IMR-90 (cell line): ENCODE data around the gene KRT35. TPM values are rescaled to one million over a fixed set of nuclear protein-coding genes. Genes with fewer than 3 reads are reported as not detected.

Experiments used
- ATAC-seq: fragments of 200-7000 bp; cut with Tn5 transposase; 2 replicates; pipeline ENCODE4 v1.9.1; 2020; ENCODE audit warnings: low read depth, mild to moderate bottlenecking, moderate library complexity
- BruUV-seq: library from RNA; stranded (reverse); fragments of 400-500 nt; replicated peaks from 2 replicates; lab custom pipeline; 2021; lab: Mats Ljungman, UMichigan
- CTCF ChIA-PET: fragments of 300-600 bp; formaldehyde crosslinking; extraction: SDS; loops from one replicate; lab custom pipeline; 2021; ENCODE audit warnings: antibody characterized with exemption; lab: Yijun Ruan, JAX
- POLR2A ChIA-PET: fragments of 300-600 bp; sonication (Branson Sonifier 250); formaldehyde crosslinking; loops from one replicate; lab custom pipeline; 2022; ENCODE audit warnings: antibody characterized with exemption; ENCODE audit not compliant: unreplicated experiment; lab: Charles Lee
- DNase-seq: peaks from one replicate; pipeline ENCODE4 v3.0.0; 2013
- H2AFZ ChIP-seq: replicated peaks from 2 replicates; pipeline ENCODE3; 2013; ENCODE audit warnings: low read length, mild to moderate bottlenecking; ENCODE audit not compliant: poor library complexity
- H2AK5ac ChIP-seq: 2 replicates; pipeline ENCODE4 v1.6.1; 2013; ENCODE audit warnings: low read depth, low read length, inconsistent platforms
- H2AK9ac ChIP-seq: replicated peaks from 2 replicates; pipeline ENCODE3; 2013; ENCODE audit warnings: mild to moderate bottlenecking, low read depth, low read length, moderate library complexity; ENCODE audit not compliant: poor library complexity
- H2BK120ac ChIP-seq: 2 replicates; pipeline ENCODE4 v1.6.1; 2013; ENCODE audit warnings: low read depth, low read length, inconsistent platforms
- H2BK15ac ChIP-seq: 3 replicates; pipeline ENCODE4 v1.6.1; 2013; ENCODE audit warnings: low read depth, low read length, inconsistent platforms
- H2BK20ac ChIP-seq: 2 replicates; pipeline ENCODE4 v1.6.1; 2013; ENCODE audit warnings: low read depth, mild to moderate bottlenecking, inconsistent platforms, low read length, moderate library complexity
- H2BK5ac ChIP-seq: 2 replicates; pipeline ENCODE4 v1.6.1; 2013; ENCODE audit warnings: mild to moderate bottlenecking, low read depth, low read length, inconsistent platforms; ENCODE audit not compliant: poor library complexity, severe bottlenecking
- H3K14ac ChIP-seq: replicated peaks from 2 replicates; pipeline ENCODE4 v1.6.1; 2013; ENCODE audit warnings: low read depth, low read length, inconsistent platforms
- H3K18ac ChIP-seq: 2 replicates; pipeline ENCODE4 v1.6.1; 2013; ENCODE audit warnings: low read depth, low read length, control low read depth
- H3K23ac ChIP-seq: 2 replicates; pipeline ENCODE4 v1.6.1; 2013; ENCODE audit warnings: low read depth, low read length, inconsistent platforms
- H3K27ac ChIP-seq: 2 replicates; pipeline ENCODE4 v1.5.1; 2013; ENCODE audit warnings: mild to moderate bottlenecking, control low read depth, low read length; ENCODE audit not compliant: insufficient read depth
- H3K27me3 ChIP-seq: 2 replicates; pipeline ENCODE4 v1.6.1; 2013; ENCODE audit warnings: low read length; ENCODE audit not compliant: control insufficient read depth, insufficient read depth
- H3K36me3 ChIP-seq: 2 replicates; pipeline ENCODE4 v1.6.1; 2013; ENCODE audit warnings: low read length, mixed read lengths; ENCODE audit not compliant: control insufficient read depth, insufficient read depth
- H3K4ac ChIP-seq: 2 replicates; pipeline ENCODE4 v1.6.1; 2013; ENCODE audit warnings: low read depth, low read length, inconsistent platforms
- H3K4me1 ChIP-seq: 2 replicates; pipeline ENCODE4 v1.6.1; 2013; ENCODE audit warnings: low read length, mixed read lengths; ENCODE audit not compliant: control insufficient read depth, insufficient read depth
- H3K4me2 ChIP-seq: 2 replicates; pipeline ENCODE4 v1.6.1; 2013; ENCODE audit warnings: low read depth, mild to moderate bottlenecking, control low read depth, low read length, moderate library complexity
- H3K4me3 ChIP-seq: 2 replicates; pipeline ENCODE4 v1.5.1; 2013; ENCODE audit warnings: low read depth, mild to moderate bottlenecking, control low read depth, low read length, moderate library complexity; ENCODE audit not compliant: insufficient read depth
- H3K56ac ChIP-seq: 2 replicates; pipeline ENCODE4 v1.6.1; 2013; ENCODE audit warnings: low read length, inconsistent platforms; ENCODE audit not compliant: insufficient read depth; ENCODE audit errors: extremely low read depth
- H3K79me1 ChIP-seq, 2 experiments: 2 replicates each; pipeline ENCODE4 v1.6.1; 2013; ENCODE audit warnings: low read length in 2 of 2, inconsistent platforms in 1 of 2, low read depth in 1 of 2
- H3K9ac ChIP-seq: 2 replicates; pipeline ENCODE4 v1.6.1; 2013; ENCODE audit warnings: low read depth, low read length, control low read depth
- H3K9me1 ChIP-seq: 2 replicates; pipeline ENCODE4 v1.6.1; 2013; ENCODE audit warnings: low read length, inconsistent platforms; ENCODE audit not compliant: insufficient read depth
- H3K9me3 ChIP-seq: 2 replicates; pipeline ENCODE4 v1.6.1; 2013; ENCODE audit warnings: low read length; ENCODE audit not compliant: control insufficient read depth, insufficient read depth
- H4K20me1 ChIP-seq: 2 replicates; pipeline ENCODE4 v1.6.1; 2013; ENCODE audit warnings: low read length, inconsistent platforms; ENCODE audit not compliant: insufficient read depth
- H4K5ac ChIP-seq: 2 replicates; pipeline ENCODE4 v1.6.1; 2013; ENCODE audit warnings: mild to moderate bottlenecking, low read depth, low read length, control low read depth
- H4K8ac ChIP-seq, 2 experiments: 2 replicates each; pipeline ENCODE4 v1.6.1; 2013; ENCODE audit warnings: low read depth in 2 of 2, low read length in 2 of 2, control low read depth in 1 of 2, inconsistent platforms in 1 of 2
- H4K91ac ChIP-seq: 2 replicates; pipeline ENCODE4 v1.6.1; 2013; ENCODE audit warnings: low read depth, low read length, inconsistent platforms; ENCODE audit not compliant: insufficient read depth
- BHLHE40 ChIP-seq: fragments of 150-350 bp; IDR thresholded peaks from 2 replicates; pipeline ENCODE4 v1.6.1; 2016; ENCODE audit warnings: mild to moderate bottlenecking, low read depth, low read length
- CEBPB ChIP-seq: IDR thresholded peaks from 2 replicates; pipeline ENCODE4 v1.6.1; 2012; ENCODE audit warnings: low read depth, low read length, improper control_type of control experiment
- CHD1 ChIP-seq: IDR thresholded peaks from 2 replicates; pipeline ENCODE4 v1.6.1; 2012; ENCODE audit warnings: low read depth, low read length, improper control_type of control experiment
- FOS ChIP-seq: fragments of 150-350 bp; IDR thresholded peaks from 2 replicates; pipeline ENCODE4 v1.6.1; 2016; ENCODE audit warnings: low read depth, low read length
- MAFK ChIP-seq: IDR thresholded peaks from 2 replicates; pipeline ENCODE4 v1.6.1; 2012; ENCODE audit warnings: low read depth, low read length, improper control_type of control experiment
- MAZ ChIP-seq: IDR thresholded peaks from 2 replicates; pipeline ENCODE4 v1.6.1; 2012; ENCODE audit warnings: low read depth, mild to moderate bottlenecking, low read length, improper control_type of control experiment, moderate library complexity, borderline replicate concordance
- MXI1 ChIP-seq: IDR thresholded peaks from 2 replicates; pipeline ENCODE4 v1.6.1; 2012; ENCODE audit warnings: low read depth, mild to moderate bottlenecking, low read length, moderate library complexity, borderline replicate concordance
- NFE2L2 ChIP-seq: fragments of 150-350 bp; IDR thresholded peaks from 2 replicates; pipeline ENCODE4 v1.6.1; 2016; ENCODE audit warnings: low read depth, mild to moderate bottlenecking, low read length
- POLR2A ChIP-seq: IDR thresholded peaks from 2 replicates; pipeline ENCODE4 v1.6.1; 2012; ENCODE audit warnings: mild to moderate bottlenecking, low read depth, low read length
- RAD21 ChIP-seq: IDR thresholded peaks from 2 replicates; pipeline ENCODE4 v1.6.1; 2012; ENCODE audit warnings: low read length, improper control_type of control experiment
- RCOR1 ChIP-seq: IDR thresholded peaks from 2 replicates; pipeline ENCODE4 v1.6.1; 2012; ENCODE audit warnings: mild to moderate bottlenecking, low read length, improper control_type of control experiment; ENCODE audit not compliant: insufficient replicate concordance
- RFX5 ChIP-seq: IDR thresholded peaks from 2 replicates; pipeline ENCODE4 v1.8.0; 2012; ENCODE audit warnings: low read depth, mild to moderate bottlenecking, low read length, moderate library complexity
- SMC3 ChIP-seq: fragments of 150-350 bp; IDR thresholded peaks from 2 replicates; pipeline ENCODE4 v1.6.1; 2016; ENCODE audit warnings: low read depth, mild to moderate bottlenecking, antibody characterized with exemption, low read length, moderate library complexity
- whole genome bisulfite sequencing, 2 experiments: methylation state at CpG; one replicate each; pipeline versions ENCODE4 v1.1.5 to v1.1.7; 2013; ENCODE audit warnings: missing lambda C conversion rate in 2 of 2; ENCODE audit not compliant: insufficient read length in 1 of 2; ENCODE audit errors: extremely low coverage in 2 of 2; 5-methylcytosine and 5-hydroxymethylcytosine counted together
- dilution Hi-C: fragments of 300-500 bp; cut with HindIII; formaldehyde crosslinking; loops from one replicate; pipeline ENCODE4 v1.14.3; 2018; ENCODE audit warnings: low sequenced_read_pairs; ENCODE audit not compliant: unreplicated experiment
- in situ Hi-C: fragments of 300-500 bp; cut with MboI; formaldehyde crosslinking; loops from 3 replicates; pipeline ENCODE4 v1.14.3; 2019; ENCODE audit warnings: low sequenced_read_pairs, inconsistent platforms, mixed read lengths
- intact Hi-C: fragments of 100-400 bp; cut with micrococcal nuclease; formaldehyde crosslinking; loops from 2 replicates; pipeline ENCODE4 v1.10.0; 2022
- polyA plus RNA-seq, 3 experiments: library from polyadenylated mRNA; depleted of rRNA; stranded (reverse); fragments of >200 nt; gene quantifications; 2 replicates each; pipeline ENCODE4 v1.2.3, GENCODE V29; 2012; ENCODE audit warnings: low replicate concordance in 1 of 3
- total RNA-seq: library from RNA; depleted of rRNA; stranded (reverse); fragments of >200 nt; gene quantifications from 2 replicates; pipeline ENCODE4 v1.2.3, GENCODE V29; 2012
- TF ChIP-seq, protein P1 (sequence below): fragments of 150-350 bp; IDR thresholded peaks from 2 replicates; pipeline ENCODE4 v1.6.1; 2017; ENCODE audit warnings: mild to moderate bottlenecking, antibody characterized with exemption, low read length, low read depth
- TF ChIP-seq, protein P2 (sequence below): conservative IDR thresholded peaks from 2 replicates; pipeline ENCODE4 v1.5.1; 2012; ENCODE audit warnings: mild to moderate bottlenecking, low read depth, low read length, improper control_type of control experiment
- TF ChIP-seq, protein P3 (sequence below): fragments of 150-350 bp; IDR thresholded peaks from 2 replicates; pipeline ENCODE4 v1.6.1; 2016; ENCODE audit warnings: low read depth, mild to moderate bottlenecking, low read length, moderate library complexity, borderline replicate concordance

KRT35 gene
- total and polyA plus RNA-seq, 2 of the 4 experiments (the other 2 are of a cell fraction): not detected

DNA sequence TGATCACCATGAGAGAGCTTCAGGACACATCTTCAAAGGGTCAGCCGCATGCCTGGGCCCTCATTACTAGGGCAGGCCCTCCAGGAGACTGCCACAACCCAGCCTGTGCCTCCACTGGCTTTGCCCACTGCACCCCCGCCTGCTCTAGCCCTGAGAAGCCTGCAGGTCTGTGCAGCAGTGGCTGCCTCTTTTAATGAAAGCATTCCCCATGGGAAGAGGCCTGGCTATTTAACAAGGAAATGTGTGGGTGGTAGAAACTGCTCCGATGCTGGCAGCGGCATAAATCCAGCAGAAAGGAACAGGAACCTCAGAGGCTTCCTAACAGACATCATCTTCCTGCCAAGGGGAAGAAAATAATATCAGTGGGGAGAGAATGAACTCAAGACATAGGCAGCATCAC is 13.4 kb downstream of the KRT35 start:
- POLR2A ChIA-PET: interaction anchor here (0.6 kb wide), 1 partner anchor 410 kb away, joined by 12 read pairs; no protein-coding TSS in a partner anchor

More for the DNA sequence above, 13.4 kb downstream of the KRT35 start:
- H4K20me1 ChIP-seq: no peaks in the 10 kb centered on the region; the same call in 1 of the 2 replicates
- CTCF ChIA-PET: no interaction called here
- no peak overlapping the region for H2BK120ac ChIP-seq
- H3K14ac ChIP-seq: no peak overlapping the region
- no peaks in the 10 kb centered on the region for H3K9me1 ChIP-seq
- no peak overlapping the region for H2BK5ac ChIP-seq
- in situ Hi-C loops: no loop called here
- H2AFZ ChIP-seq: no peak overlapping the region
- H3K4me1 ChIP-seq: peaks cover 8% of the 10 kb centered on the region
- peaks cover 20% of the 10 kb centered on the region for H3K9me3 ChIP-seq
- BruUV-seq: no TSS peak
- H3K27ac ChIP-seq: no peak overlapping the region
- no CpG with 5 or more reads among the region's 4 CpGs for WGBS, 2 experiments
- peaks cover 24% of the 10 kb centered on the region for H3K27me3 ChIP-seq
- H2AK5ac ChIP-seq: no peak overlapping the region
- no peak overlapping the region for H2BK15ac ChIP-seq
- no peak overlapping the region for H3K4me2 ChIP-seq
- dilution Hi-C loops: no loop called here
- no peak overlapping the region for H2BK20ac ChIP-seq
- H3K4me3 ChIP-seq: no peak overlapping the region
- no peak overlapping the region for H4K5ac ChIP-seq
- H3K79me1 ChIP-seq: no peaks in the 10 kb centered on the region
- no peak overlapping the region for H3K23ac ChIP-seq
- H3K36me3 ChIP-seq: no peaks in the 10 kb centered on the region
- H3K9ac ChIP-seq: no peak overlapping the region
- H3K56ac ChIP-seq: no peak overlapping the region
- no peak overlapping the region for H2AK9ac ChIP-seq
- H3K18ac ChIP-seq: no peak overlapping the region; the same call in 1 of the 2 replicates
- TF ChIP-seq, protein P1, sequence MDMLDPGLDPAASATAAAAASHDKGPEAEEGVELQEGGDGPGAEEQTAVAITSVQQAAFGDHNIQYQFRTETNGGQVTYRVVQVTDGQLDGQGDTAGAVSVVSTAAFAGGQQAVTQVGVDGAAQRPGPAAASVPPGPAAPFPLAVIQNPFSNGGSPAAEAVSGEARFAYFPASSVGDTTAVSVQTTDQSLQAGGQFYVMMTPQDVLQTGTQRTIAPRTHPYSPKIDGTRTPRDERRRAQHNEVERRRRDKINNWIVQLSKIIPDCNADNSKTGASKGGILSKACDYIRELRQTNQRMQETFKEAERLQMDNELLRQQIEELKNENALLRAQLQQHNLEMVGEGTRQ: no peak
- no peak for TF ChIP-seq CHD1
- no peak for TF ChIP-seq RAD21
- TF ChIP-seq SMC3: no peak
- TF ChIP-seq MAZ: no peak
- TF ChIP-seq RCOR1: no peak
- TF ChIP-seq POLR2A: no peak
- TF ChIP-seq BHLHE40: no peak
- TF ChIP-seq FOS: no peak
- no peak for TF ChIP-seq NFE2L2
- no peak for TF ChIP-seq RFX5
- TF ChIP-seq CEBPB: no peak
- TF ChIP-seq, protein P2, sequence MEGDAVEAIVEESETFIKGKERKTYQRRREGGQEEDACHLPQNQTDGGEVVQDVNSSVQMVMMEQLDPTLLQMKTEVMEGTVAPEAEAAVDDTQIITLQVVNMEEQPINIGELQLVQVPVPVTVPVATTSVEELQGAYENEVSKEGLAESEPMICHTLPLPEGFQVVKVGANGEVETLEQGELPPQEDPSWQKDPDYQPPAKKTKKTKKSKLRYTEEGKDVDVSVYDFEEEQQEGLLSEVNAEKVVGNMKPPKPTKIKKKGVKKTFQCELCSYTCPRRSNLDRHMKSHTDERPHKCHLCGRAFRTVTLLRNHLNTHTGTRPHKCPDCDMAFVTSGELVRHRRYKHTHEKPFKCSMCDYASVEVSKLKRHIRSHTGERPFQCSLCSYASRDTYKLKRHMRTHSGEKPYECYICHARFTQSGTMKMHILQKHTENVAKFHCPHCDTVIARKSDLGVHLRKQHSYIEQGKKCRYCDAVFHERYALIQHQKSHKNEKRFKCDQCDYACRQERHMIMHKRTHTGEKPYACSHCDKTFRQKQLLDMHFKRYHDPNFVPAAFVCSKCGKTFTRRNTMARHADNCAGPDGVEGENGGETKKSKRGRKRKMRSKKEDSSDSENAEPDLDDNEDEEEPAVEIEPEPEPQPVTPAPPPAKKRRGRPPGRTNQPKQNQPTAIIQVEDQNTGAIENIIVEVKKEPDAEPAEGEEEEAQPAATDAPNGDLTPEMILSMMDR: no peak
- no peak for TF ChIP-seq MXI1
- TF ChIP-seq, protein P3, sequence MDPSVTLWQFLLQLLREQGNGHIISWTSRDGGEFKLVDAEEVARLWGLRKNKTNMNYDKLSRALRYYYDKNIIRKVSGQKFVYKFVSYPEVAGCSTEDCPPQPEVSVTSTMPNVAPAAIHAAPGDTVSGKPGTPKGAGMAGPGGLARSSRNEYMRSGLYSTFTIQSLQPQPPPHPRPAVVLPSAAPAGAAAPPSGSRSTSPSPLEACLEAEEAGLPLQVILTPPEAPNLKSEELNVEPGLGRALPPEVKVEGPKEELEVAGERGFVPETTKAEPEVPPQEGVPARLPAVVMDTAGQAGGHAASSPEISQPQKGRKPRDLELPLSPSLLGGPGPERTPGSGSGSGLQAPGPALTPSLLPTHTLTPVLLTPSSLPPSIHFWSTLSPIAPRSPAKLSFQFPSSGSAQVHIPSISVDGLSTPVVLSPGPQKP: no peak
- TF ChIP-seq MAFK: no peak
- no peak for DNase-seq
- no peak for ATAC-seq
- no peak overlapping the region for H4K8ac ChIP-seq
- H3K4ac ChIP-seq: no peak overlapping the region
- H4K91ac ChIP-seq: no peak overlapping the region
- intact Hi-C loops: no loop called here
